Mucosa of rectum (tissue), 2 donors: ENCODE results near the gene ME3.

Experiments
- H3K27ac ChIP-seq, 2 donors: one replicate each; pipeline ENCODE4 v1.7.0; 2013; ENCODE audit warnings: inconsistent platforms in 2 of 2, low read depth in 2 of 2, low read length in 2 of 2
- H3K27me3 ChIP-seq, 2 donors: one replicate each; pipeline ENCODE4 v1.7.0; 2013; ENCODE audit warnings: low read length in 2 of 2; ENCODE audit not compliant: control insufficient read depth in 2 of 2, insufficient read depth in 2 of 2
- H3K36me3 ChIP-seq, 2 donors: one replicate each; pipeline ENCODE4 v1.7.0; 2013; ENCODE audit warnings: low read length in 2 of 2; ENCODE audit not compliant: control insufficient read depth in 2 of 2, insufficient read depth in 2 of 2
- H3K4me1 ChIP-seq, 2 donors: one replicate each; pipeline ENCODE4 v1.7.0; 2013; ENCODE audit warnings: low read length in 2 of 2, mild to moderate bottlenecking in 1 of 2; ENCODE audit not compliant: control insufficient read depth in 2 of 2, insufficient read depth in 2 of 2
- H3K4me3 ChIP-seq, 2 donors: one replicate each; pipeline ENCODE4 v1.7.0; 2013; ENCODE audit warnings: low read length in 2 of 2
- H3K9ac ChIP-seq, 2 donors: one replicate each; pipeline ENCODE4 v1.7.0; 2013; ENCODE audit warnings: low read length in 2 of 2, low read depth in 1 of 2, mild to moderate bottlenecking in 1 of 2
- H3K9me3 ChIP-seq, 2 donors: one replicate each; pipeline ENCODE4 v1.7.0; 2013; ENCODE audit warnings: low read length in 2 of 2; ENCODE audit not compliant: control insufficient read depth in 2 of 2
- donor health status: healthy.
- donor health status: Normal muscosa, but diverticular disease.

ME3 gene

DNA sequence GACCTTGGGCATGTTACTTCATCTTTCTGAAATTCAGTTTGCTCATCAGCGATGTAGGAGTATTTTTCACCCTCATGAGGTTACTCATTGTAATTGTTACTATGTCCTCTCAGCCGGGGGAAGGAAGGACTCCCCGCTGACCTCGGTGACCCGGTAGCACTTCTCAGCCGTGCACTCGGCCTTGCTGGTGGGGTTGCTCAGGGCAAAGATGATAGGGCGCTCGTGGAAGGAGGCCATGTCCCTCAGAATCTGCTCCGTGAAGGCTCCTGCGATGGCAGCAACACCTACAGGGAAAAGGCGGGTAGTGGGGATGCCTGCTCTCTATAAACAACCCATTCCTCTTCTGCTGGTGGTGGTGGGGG lies 225.5 kb downstream of the ME3 start:
- no peak overlapping the region for H3K4me3 ChIP-seq
- H3K9ac ChIP-seq = no peak overlapping the region
- no peaks in the 10 kb centered on the region for H3K27me3 ChIP-seq
- H3K36me3 ChIP-seq = peaks cover 4 to 6% of the 10 kb centered on the region in 2 donors
- no peaks in the 10 kb centered on the region for H3K4me1 ChIP-seq
- no peaks in the 10 kb centered on the region for H3K9me3 ChIP-seq
- no peak overlapping the region for H3K27ac ChIP-seq

GRCh38 chr11:86446163-86446923 lies 226.1 kb downstream of the ME3 start:
- Histone ChIP-seq H3K4me3 (no peak overlapping the region), H3K9me3 (no peaks in the 10 kb centered on the region), H3K27ac (no peak overlapping the region), H3K36me3 (peaks cover 4 to 6% of the 10 kb centered on the region in 2 donors), H3K27me3 (no peaks in the 10 kb centered on the region), H3K9ac (no peak overlapping the region), H3K4me1 (no peaks in the 10 kb centered on the region)

GRCh38 chr11:86444981-86445380 lies 227.4 kb downstream of the ME3 start:
- Histone ChIP-seq H3K4me1 (no peaks in the 10 kb centered on the region), H3K4me3 (no peak overlapping the region), H3K27me3 (no peaks in the 10 kb centered on the region), H3K9ac (no peak overlapping the region), H3K27ac (no peak overlapping the region), H3K9me3 (no peaks in the 10 kb centered on the region), H3K36me3 (peaks cover 4 to 6% of the 10 kb centered on the region in 2 donors)

GRCh38 chr11:86443415-86443814 lies 229.0 kb downstream of the ME3 start:
- Histone ChIP-seq H3K4me3 (no peak overlapping the region), H3K9ac (no peak overlapping the region), H3K9me3 (no peaks in the 10 kb centered on the region), H3K36me3 (peaks cover 4 to 6% of the 10 kb centered on the region in 2 donors), H3K27ac (no peak overlapping the region), H3K27me3 (no peaks in the 10 kb centered on the region), H3K4me1 (no peaks in the 10 kb centered on the region)

DNA sequence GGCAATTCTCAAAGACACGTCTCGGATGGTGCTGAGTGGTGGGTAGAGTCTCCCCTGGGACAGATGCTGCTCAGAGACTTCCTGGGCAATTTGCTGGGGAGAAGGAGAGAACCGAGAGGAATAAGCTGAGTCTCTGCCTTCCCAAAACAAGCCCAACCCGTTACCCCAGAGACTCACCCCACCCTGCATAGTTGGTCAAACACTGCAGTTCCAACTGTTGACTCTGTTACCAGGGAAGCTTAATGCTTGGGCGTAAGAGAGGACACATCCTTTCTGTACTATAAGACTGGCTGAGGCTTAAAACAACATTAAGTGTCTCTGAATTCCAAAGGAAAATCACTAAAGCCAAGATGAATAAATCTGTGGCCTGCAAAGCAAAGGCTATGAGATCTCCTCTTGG lies 229.6 kb downstream of the ME3 start:
- Histone ChIP-seq H3K4me3 (no peak overlapping the region), H3K27me3 (no peaks in the 10 kb centered on the region), H3K9ac (no peak overlapping the region), H3K9me3 (no peaks in the 10 kb centered on the region), H3K36me3 (peaks cover 4 to 6% of the 10 kb centered on the region in 2 donors), H3K27ac (no peak overlapping the region), H3K4me1 (no peaks in the 10 kb centered on the region)

GRCh38 chr11:86442420-86442819 lies 230.0 kb downstream of the ME3 start:
- Histone ChIP-seq H3K27ac (no peak overlapping the region), H3K4me1 (no peaks in the 10 kb centered on the region), H3K36me3 (peaks cover 4 to 6% of the 10 kb centered on the region in 2 donors), H3K27me3 (no peaks in the 10 kb centered on the region), H3K9me3 (no peaks in the 10 kb centered on the region), H3K4me3 (no peak overlapping the region), H3K9ac (no peak overlapping the region)

GRCh38 chr11:86440843-86441242 lies 231.6 kb downstream of the ME3 start:
- H3K27ac ChIP-seq = no peak overlapping the region
- H3K4me3 ChIP-seq = no peak overlapping the region
- H3K9me3 ChIP-seq = no peaks in the 10 kb centered on the region

GRCh38 chr11:86440305-86440716 lies 232.1 kb downstream of the ME3 start:
- no peak overlapping the region for H3K27ac ChIP-seq
- H3K36me3 ChIP-seq = peaks cover 0 to 6% of the 10 kb centered on the region in 2 donors
- no peak overlapping the region for H3K9ac ChIP-seq
- no peak overlapping the region for H3K4me3 ChIP-seq
- H3K9me3 ChIP-seq = no peaks in the 10 kb centered on the region
- H3K4me1 ChIP-seq = no peaks in the 10 kb centered on the region
- H3K27me3 ChIP-seq = no peaks in the 10 kb centered on the region

More at GRCh38 chr11:86440843-86441242, 231.6 kb downstream of the ME3 start:
- peaks cover 0 to 6% of the 10 kb centered on the region in 2 donors for H3K36me3 ChIP-seq
- H3K9ac ChIP-seq = no peak overlapping the region
- H3K27me3 ChIP-seq = no peaks in the 10 kb centered on the region
- H3K4me1 ChIP-seq = no peaks in the 10 kb centered on the region

- Histone ChIP-seq H3K4me3 (no peak overlapping the region), H3K9ac (no peak overlapping the region), H3K4me1 (no peaks in the 10 kb centered on the region), H3K27ac (no peak overlapping the region), H3K27me3 (no peaks in the 10 kb centered on the region), H3K36me3 (peaks cover 0 to 3% of the 10 kb centered on the region in 2 donors), H3K9me3 (no peaks in the 10 kb centered on the region)
Observed at GRCh38 chr11:86438685-86439084, 233.7 kb downstream of the ME3 start.

DNA sequence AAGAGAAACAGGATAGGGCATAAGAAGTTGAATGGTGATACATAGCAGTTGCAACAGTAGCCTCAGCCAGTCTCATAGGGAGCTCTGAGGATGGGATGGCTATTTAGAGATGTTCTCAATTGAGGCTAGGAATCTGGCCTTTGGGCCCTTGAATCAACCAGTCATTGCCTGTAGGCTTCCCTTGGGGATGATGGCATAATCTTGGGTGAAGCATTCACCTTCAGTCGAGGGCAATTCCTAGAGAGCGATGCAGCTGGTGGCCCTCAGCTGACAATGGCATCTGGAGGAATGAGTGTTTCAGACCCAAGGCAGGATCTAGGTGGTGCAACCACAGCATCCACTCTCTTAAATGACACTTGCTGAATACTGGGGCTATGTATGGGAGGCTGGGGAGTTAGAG lies 236.7 kb downstream of the ME3 start:
- Histone ChIP-seq H3K9me3 (no peaks in the 10 kb centered on the region), H3K9ac (no peak overlapping the region), H3K4me1 (no peaks in the 10 kb centered on the region), H3K4me3 (no peak overlapping the region), H3K27ac (no peak overlapping the region), H3K36me3 (peaks cover 0 to 3% of the 10 kb centered on the region in 2 donors), H3K27me3 (no peaks in the 10 kb centered on the region)
